ENCODE results near the gene GSK3B. TPM values are rescaled to one million over a fixed set of nuclear protein-coding genes. Genes with fewer than 3 reads are reported as not detected.

GSK3B gene
- total RNA-seq, 2 donors from 2014 or later, result 36.7 to 47.9 TPM

GRCh38 chr3:119911748-119912147, 182.5 kb downstream of the GSK3B start:
- Histone ChIP-seq H3K27me3 (replicated peaks; ENCODE audit: insufficient read depth) (no peaks in the 10 kb centered on the region), H3K27ac (no peak overlapping the region), H3K4me3 (no peak overlapping the region), H3K4me1 (replicated peaks) (no peaks in the 10 kb centered on the region), H3K9me3 (no peaks in the 10 kb centered on the region), H3K36me3 (no peaks in the 10 kb centered on the region)
- intact Hi-C loops (cut with DNase I), result no loop called here
- TF ChIP-seq CTCF (IDR thresholded peaks at IDR 0.05) (no peak), POLR2A (IDR thresholded peaks at IDR 0.05) (no peak)
- WGBS, result 70% methylated on average over 1 of the region's 1 CpG
- no peak for DNase-seq (ENCODE audit: low spot score)

GRCh38 chr3:119902061-119902460, 192.2 kb downstream of the GSK3B start:
- no peaks in the 10 kb centered on the region for H3K9me3 ChIP-seq
- 86% methylated on average over 3 of the region's 3 CpGs for WGBS
- intact Hi-C loops (cut with DNase I), result no loop called here
- TF ChIP-seq POLR2A (IDR thresholded peaks at IDR 0.05) (no peak), POLR2AphosphoS5 (IDR thresholded peaks at IDR 0.05) (no peak), CTCF (IDR thresholded peaks at IDR 0.05) (no peak)
- no peak overlapping the region for H3K4me3 ChIP-seq
- H3K27me3 ChIP-seq (replicated peaks; ENCODE audit: insufficient read depth), result no peaks in the 10 kb centered on the region
- no peak overlapping the region for H3K27ac ChIP-seq
- DNase-seq (ENCODE audit: low spot score), result no peak
- no peaks in the 10 kb centered on the region for H3K4me1 ChIP-seq (replicated peaks)
- H3K36me3 ChIP-seq, result no peaks in the 10 kb centered on the region

GRCh38 chr3:119901148-119901547, 193.1 kb downstream of the GSK3B start:
- WGBS, result 93% methylated on average over 1 of the region's 1 CpG
- Histone ChIP-seq H3K27me3 (replicated peaks; ENCODE audit: insufficient read depth) (no peaks in the 10 kb centered on the region), H3K4me3 (no peak overlapping the region), H3K36me3 (no peaks in the 10 kb centered on the region), H3K9me3 (no peaks in the 10 kb centered on the region), H3K27ac (no peak overlapping the region), H3K4me1 (replicated peaks) (no peaks in the 10 kb centered on the region)
- DNase-seq (ENCODE audit: low spot score), result no peak
- intact Hi-C loops (cut with DNase I), result no loop called here
- no peak for TF ChIP-seq CTCF (IDR thresholded peaks at IDR 0.05)
- no peak for TF ChIP-seq POLR2AphosphoS5 (IDR thresholded peaks at IDR 0.05)

GRCh38 chr3:119899192-119899511, 195.1 kb downstream of the GSK3B start:
- Histone ChIP-seq H3K9me3 (no peaks in the 10 kb centered on the region), H3K36me3 (no peaks in the 10 kb centered on the region), H3K4me1 (replicated peaks) (no peaks in the 10 kb centered on the region), H3K4me3 (no peak overlapping the region), H3K27ac (no peak overlapping the region), H3K27me3 (replicated peaks; ENCODE audit: insufficient read depth) (no peaks in the 10 kb centered on the region)
- TF ChIP-seq POLR2AphosphoS5 (IDR thresholded peaks at IDR 0.05), result no peak
- no peak for TF ChIP-seq POLR2A (IDR thresholded peaks at IDR 0.05)
- no peak for TF ChIP-seq CTCF (IDR thresholded peaks at IDR 0.05)
- no peak for DNase-seq (ENCODE audit: low spot score)
- intact Hi-C loops (cut with DNase I), result loop anchor here (10.0 kb wide), 1 partner anchor 656 kb away; no protein-coding TSS in a partner anchor

- no peak for DNase-seq (ENCODE audit: low spot score)
- Histone ChIP-seq H3K27me3 (replicated peaks; ENCODE audit: insufficient read depth) (no peaks in the 10 kb centered on the region), H3K4me3 (no peak overlapping the region), H3K9me3 (no peaks in the 10 kb centered on the region), H3K36me3 (no peaks in the 10 kb centered on the region), H3K27ac (no peak overlapping the region), H3K4me1 (replicated peaks) (no peaks in the 10 kb centered on the region)
- intact Hi-C loops (cut with DNase I), result loop anchor here (10.0 kb wide), 1 partner anchor 656 kb away; no protein-coding TSS in a partner anchor
- TF ChIP-seq POLR2A (IDR thresholded peaks at IDR 0.05) (no peak), POLR2AphosphoS5 (IDR thresholded peaks at IDR 0.05) (no peak), CTCF (IDR thresholded peaks at IDR 0.05) (no peak)
- 91% methylated on average over 6 of the region's 6 CpGs for WGBS
These were observed 195.6 kb downstream of the GSK3B start for GRCh38 chr3:119898478-119899191.

Measured in prostate gland (tissue), 2 donors.